NB4 (cell line): ENCODE measurements around the gene SBF1.

Source experiments
- POLR2A ChIP-seq: IDR thresholded peaks from 2 replicates; pipeline ENCODE4 v1.6.1; 2011; ENCODE audit warnings: mild to moderate bottlenecking; ENCODE audit not compliant: insufficient read length; ENCODE audit errors: extremely low read depth
- TF ChIP-seq, protein P1 (sequence below): IDR thresholded peaks from one replicate; pipeline ENCODE4 v1.5.1; 2012; ENCODE audit warnings: low read depth, low read length

DNA sequence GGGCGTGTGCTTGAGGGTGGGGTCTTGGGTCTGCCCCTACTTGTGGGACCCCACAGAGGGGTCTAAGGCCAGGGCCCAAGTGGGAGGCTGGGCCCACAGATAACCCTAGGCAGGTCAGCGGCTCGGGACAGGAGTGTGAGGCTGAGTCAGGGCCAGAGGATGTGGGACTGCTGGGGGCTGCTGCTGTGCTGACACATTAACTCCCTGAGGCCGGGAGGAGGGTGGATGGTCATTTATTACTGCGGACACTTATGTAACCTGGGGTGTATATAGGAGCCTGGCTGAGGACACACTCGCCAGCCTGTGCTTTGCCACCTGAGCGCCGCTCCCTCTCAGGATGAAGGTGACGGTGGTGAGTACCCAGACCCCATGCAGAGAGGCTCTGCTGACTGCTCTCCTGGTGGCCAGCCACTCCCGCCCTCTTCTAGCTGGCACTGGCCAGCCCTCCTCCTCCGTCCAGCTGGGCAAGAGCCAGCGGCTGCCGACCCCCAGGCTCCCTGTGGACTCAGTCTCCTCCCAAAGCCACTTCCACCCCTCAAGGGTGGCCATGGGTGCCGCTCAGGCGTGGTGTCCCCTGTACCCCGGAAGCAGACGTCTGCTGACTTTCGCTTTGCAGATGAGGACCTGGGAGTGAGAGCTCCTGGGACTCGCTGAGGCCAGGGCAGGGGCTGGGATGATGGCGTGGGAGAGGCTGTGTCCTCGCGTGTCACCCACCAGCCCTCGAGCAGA, 11.9 kb upstream of the SBF1 start, which contains the start of gene MIOX:
- TF ChIP-seq, protein P1, sequence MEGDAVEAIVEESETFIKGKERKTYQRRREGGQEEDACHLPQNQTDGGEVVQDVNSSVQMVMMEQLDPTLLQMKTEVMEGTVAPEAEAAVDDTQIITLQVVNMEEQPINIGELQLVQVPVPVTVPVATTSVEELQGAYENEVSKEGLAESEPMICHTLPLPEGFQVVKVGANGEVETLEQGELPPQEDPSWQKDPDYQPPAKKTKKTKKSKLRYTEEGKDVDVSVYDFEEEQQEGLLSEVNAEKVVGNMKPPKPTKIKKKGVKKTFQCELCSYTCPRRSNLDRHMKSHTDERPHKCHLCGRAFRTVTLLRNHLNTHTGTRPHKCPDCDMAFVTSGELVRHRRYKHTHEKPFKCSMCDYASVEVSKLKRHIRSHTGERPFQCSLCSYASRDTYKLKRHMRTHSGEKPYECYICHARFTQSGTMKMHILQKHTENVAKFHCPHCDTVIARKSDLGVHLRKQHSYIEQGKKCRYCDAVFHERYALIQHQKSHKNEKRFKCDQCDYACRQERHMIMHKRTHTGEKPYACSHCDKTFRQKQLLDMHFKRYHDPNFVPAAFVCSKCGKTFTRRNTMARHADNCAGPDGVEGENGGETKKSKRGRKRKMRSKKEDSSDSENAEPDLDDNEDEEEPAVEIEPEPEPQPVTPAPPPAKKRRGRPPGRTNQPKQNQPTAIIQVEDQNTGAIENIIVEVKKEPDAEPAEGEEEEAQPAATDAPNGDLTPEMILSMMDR, result no peak
- TF ChIP-seq POLR2A, result no peak
